Fibroblast of villous mesenchyme (primary cell): ENCODE results near the gene MLH1. TPM values are rescaled to one million over a fixed set of nuclear protein-coding genes. Genes with fewer than 3 reads are reported as not detected.

Experiments used
- DNase-seq: peaks from one replicate; pipeline ENCODE4 v3.0.0-alpha.2; 2010; ENCODE audit warnings: low read depth
- H3K4me3 ChIP-seq: 2 replicates; pipeline ENCODE4 v1.5.1; 2011; ENCODE audit warnings: low read depth, mild to moderate bottlenecking, low read length
- total RNA-seq: library from RNA; depleted of rRNA; stranded (reverse); fragments of >200 nt; gene quantifications from 2 replicates; pipeline ENCODE4 v1.2.3, GENCODE V29; 2012
- TF ChIP-seq, protein P1 (sequence below): IDR thresholded peaks from 2 replicates; pipeline ENCODE4 v1.5.1; 2012; ENCODE audit warnings: low read depth, mild to moderate bottlenecking, low read length; ENCODE audit not compliant: insufficient read depth

Gene MLH1
- total RNA-seq, 1 donor, result 63.5 TPM

DNA sequence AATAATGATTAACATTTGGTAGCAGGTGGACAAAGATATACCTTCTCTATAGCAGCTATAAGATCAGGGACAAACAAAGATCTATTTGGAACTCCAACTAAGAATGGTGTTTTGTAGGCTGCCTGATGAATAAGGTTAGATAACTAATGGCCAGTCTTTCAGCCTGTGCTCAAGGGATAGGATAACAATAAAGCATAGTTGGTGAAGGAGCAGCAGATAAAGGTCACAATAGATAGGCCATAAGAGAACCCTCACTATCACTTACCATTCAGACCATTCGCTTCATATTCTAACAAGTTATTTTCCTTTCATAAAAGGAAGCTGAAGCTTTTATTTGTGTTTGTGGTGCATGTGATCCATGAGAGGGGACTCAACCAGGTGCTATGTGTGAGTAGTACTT is 20.2 kb upstream of the MLH1 start:
- TF ChIP-seq, protein P1, sequence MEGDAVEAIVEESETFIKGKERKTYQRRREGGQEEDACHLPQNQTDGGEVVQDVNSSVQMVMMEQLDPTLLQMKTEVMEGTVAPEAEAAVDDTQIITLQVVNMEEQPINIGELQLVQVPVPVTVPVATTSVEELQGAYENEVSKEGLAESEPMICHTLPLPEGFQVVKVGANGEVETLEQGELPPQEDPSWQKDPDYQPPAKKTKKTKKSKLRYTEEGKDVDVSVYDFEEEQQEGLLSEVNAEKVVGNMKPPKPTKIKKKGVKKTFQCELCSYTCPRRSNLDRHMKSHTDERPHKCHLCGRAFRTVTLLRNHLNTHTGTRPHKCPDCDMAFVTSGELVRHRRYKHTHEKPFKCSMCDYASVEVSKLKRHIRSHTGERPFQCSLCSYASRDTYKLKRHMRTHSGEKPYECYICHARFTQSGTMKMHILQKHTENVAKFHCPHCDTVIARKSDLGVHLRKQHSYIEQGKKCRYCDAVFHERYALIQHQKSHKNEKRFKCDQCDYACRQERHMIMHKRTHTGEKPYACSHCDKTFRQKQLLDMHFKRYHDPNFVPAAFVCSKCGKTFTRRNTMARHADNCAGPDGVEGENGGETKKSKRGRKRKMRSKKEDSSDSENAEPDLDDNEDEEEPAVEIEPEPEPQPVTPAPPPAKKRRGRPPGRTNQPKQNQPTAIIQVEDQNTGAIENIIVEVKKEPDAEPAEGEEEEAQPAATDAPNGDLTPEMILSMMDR, result no peak
- no peak for DNase-seq
- H3K4me3 ChIP-seq, result no peak overlapping the region

DNA sequence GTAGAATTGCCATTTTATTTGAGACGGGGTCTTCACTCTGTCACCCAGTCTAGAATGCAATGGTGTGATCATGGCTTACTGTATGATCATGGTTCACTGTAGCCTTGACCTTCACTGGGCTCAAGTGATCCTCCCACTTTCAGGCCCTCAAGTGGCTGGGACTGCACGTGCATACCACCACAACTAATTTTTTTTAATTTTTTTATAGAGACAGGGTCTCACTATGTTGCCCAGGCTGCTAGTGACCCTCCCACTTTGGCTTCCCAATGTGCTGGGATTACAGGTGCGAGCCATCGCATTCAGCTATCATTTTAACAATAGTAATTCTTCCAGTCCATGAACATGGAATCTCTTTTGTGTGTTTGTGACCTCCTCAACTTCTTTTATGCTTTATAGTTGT is 12.3 kb upstream of the MLH1 start:
- TF ChIP-seq, protein P1, result no peak
- no peak for DNase-seq
- H3K4me3 ChIP-seq, result no peak overlapping the region

DNA sequence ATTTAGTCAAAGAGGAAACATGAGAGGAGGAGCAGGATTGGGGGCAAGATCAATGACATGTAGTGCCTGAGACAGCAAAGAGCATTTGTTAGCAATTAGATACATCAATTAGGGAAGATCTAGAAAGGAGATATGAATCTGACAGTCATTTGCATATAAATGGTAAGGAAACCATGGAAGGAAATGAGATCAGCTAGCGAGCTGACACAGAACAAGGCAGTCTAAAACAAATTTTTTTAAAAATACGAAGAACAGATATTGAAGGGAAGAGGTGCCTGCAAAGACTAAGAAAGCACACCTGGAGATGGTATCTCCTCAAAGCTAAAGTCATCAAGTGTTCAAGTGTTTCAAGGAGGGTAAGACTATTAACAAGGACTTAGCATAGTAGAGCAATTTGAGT is 5.0 kb upstream of the MLH1 start:
- H3K4me3 ChIP-seq, result no peak overlapping the region
- DNase-seq, result no peak
- TF ChIP-seq, protein P1, result no peak

DNA sequence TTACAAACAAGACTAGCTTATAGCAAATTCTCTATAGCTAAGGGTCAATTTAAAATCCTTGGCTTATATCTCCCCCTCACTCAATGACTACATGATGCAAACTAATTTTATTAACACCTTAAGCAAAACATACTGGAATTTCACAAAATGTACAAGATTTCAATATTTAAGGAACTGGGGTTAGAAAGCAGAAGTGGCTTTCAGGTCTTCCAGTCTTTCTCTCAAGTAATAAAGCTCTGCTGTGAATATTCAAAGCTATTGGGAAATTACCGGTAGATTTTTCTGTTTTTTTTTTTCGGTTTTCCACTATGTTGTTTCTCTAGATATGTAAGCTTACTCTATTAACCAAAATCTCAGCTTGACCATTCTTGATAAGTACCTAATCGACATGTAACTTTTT is 4.3 kb upstream of the MLH1 start:
- no peak for DNase-seq
- TF ChIP-seq, protein P1, result no peak
- no peak overlapping the region for H3K4me3 ChIP-seq

DNA sequence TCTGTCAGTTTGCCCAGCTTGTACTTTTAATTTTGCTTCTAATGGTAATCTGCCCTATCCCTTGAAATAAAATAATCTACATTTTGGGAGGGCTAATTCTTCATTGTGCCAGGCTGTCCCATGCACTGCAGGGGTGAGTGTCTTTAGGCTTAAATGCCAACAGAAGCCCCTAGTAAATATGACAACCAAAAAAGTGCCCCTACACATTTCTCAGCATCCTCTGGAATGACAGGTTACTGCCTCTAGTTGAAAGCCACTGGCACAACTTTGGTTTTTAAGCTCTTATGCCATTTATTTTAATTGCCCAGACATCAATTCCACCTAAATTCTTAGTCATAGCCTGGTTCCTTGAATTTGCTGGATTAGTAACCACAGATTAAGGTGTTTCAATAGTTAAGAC is 3.8 kb upstream of the MLH1 start:
- peak overlapping the region; percentile 96 for H3K4me3 ChIP-seq
- no peak for DNase-seq
- TF ChIP-seq, protein P1, result no peak

DNA sequence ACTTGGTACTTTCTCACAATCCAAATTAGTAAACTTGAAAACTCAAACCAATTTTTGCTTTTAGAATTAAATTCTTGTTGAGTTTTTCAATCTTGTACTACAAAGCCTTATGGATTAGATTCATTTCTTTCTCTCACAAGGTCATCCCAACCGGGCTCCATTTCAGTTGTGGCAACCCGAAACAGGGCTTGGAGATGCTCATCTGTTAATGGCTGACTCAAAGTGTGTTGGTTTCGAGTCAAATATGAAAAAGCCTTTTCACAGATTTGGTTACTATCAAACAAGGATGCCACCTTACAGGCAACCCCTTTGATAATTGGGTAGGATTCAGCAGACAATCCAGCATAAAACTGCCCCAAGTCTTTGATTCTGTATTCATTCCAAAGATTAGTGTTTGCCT is 2.2 kb upstream of the MLH1 start:
- no peak for DNase-seq
- peak overlapping the region; percentile 96 for H3K4me3 ChIP-seq
- TF ChIP-seq, protein P1, result no peak
